Duodenal mucosa (tissue), 2 donors: Measurements from ENCODE around the gene OTOG.

Experiments
- H3K27ac ChIP-seq: one replicate; pipeline ENCODE4 v1.7.0; 2013; ENCODE audit warnings: low read depth, low read length
- H3K27me3 ChIP-seq, 2 donors: one replicate each; pipeline ENCODE4 v1.7.0; 2013; ENCODE audit warnings: low read length in 2 of 2, control low read depth in 1 of 2; ENCODE audit not compliant: insufficient read depth in 2 of 2, control insufficient read depth in 1 of 2
- H3K36me3 ChIP-seq, 2 donors: one replicate each; pipeline ENCODE4 v1.7.0; 2013; ENCODE audit warnings: low read length in 2 of 2, control low read depth in 1 of 2; ENCODE audit not compliant: insufficient read depth in 2 of 2, control insufficient read depth in 1 of 2
- H3K4me1 ChIP-seq, 2 donors: one replicate each; pipeline ENCODE4 v1.7.0; 2013; ENCODE audit warnings: low read length in 2 of 2, control low read depth in 1 of 2; ENCODE audit not compliant: insufficient read depth in 2 of 2, control insufficient read depth in 1 of 2
- H3K4me3 ChIP-seq, 2 donors: one replicate each; pipeline ENCODE4 v1.7.0; 2013; ENCODE audit warnings: low read length in 2 of 2, low read depth in 1 of 2
- H3K9ac ChIP-seq, 2 donors: one replicate each; pipeline ENCODE4 v1.7.0; 2013; ENCODE audit warnings: low read length in 2 of 2, low read depth in 1 of 2
- H3K9me3 ChIP-seq, 2 donors: one replicate each; pipeline ENCODE4 v1.7.0; 2013; ENCODE audit warnings: low read length in 2 of 2, control low read depth in 1 of 2; ENCODE audit not compliant: control insufficient read depth in 1 of 2

The OTOG gene

GRCh38 chr11:17571431-17572358 lies 24.6 kb downstream of the OTOG start:
- Histone ChIP-seq H3K4me3 (no peak overlapping the region), H3K9me3 (no peaks in the 10 kb centered on the region), H3K36me3 (no peaks in the 10 kb centered on the region), H3K27ac (no peak overlapping the region), H3K27me3 (no peaks in the 10 kb centered on the region), H3K9ac (no peak overlapping the region), H3K4me1 (no peaks in the 10 kb centered on the region)

DNA sequence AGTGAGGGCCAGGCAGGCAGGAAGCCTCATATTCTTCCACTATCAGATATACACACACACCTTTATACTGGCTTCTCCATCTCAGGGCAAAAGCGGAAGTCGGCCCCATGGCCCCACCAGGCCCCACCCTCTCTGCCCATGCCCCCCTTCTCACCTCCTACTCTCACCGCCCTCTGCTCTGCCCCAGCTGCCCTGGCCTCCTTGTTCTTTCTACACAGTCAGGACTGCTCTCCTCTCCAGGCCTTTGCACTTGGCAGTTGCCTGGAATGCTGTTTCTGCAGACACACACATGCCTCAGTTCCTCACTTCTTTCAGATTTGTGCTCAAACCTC lies 25.3 kb downstream of the OTOG start:
- H3K27ac ChIP-seq: no peak overlapping the region
- H3K9me3 ChIP-seq: no peaks in the 10 kb centered on the region
- H3K36me3 ChIP-seq: no peaks in the 10 kb centered on the region
- H3K27me3 ChIP-seq: no peaks in the 10 kb centered on the region
- H3K4me1 ChIP-seq: no peaks in the 10 kb centered on the region
- no peak overlapping the region for H3K9ac ChIP-seq
- no peak overlapping the region for H3K4me3 ChIP-seq

DNA sequence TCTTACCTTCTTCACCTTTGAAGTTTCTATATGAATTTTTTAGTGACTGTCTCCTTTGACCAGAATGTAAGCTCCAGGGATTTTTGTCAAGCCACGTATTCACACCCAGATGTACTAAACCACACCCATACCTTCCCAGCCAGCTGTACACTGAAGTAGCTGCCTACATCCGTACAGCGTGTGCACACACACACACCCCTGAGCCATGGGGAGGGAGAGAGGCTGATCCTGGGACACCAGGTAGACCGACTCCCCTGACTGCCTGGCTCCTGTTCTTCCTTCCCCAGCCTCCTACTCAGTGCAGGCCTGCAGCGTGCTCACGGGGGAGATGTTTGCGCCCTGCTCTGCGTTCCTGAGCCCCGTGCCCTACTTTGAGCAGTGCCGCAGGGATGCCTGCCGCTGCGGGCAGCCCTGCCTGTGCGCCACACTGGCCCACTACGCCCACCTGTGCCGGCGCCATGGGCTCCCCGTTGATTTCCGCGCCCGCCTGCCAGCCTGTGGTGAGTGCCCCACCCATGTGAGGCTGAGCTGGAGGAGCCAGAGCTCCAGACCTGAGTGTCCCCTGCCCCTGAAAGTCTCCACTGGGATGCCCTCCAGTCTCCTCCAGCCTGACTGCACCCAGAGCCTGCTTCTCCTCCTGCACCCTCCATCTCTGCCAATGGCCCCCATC lies 25.9 kb downstream of the OTOG start:
- Histone ChIP-seq H3K27ac (no peak overlapping the region), H3K9me3 (no peaks in the 10 kb centered on the region), H3K9ac (no peak overlapping the region), H3K4me1 (no peaks in the 10 kb centered on the region), H3K4me3 (no peak overlapping the region), H3K27me3 (no peaks in the 10 kb centered on the region), H3K36me3 (no peaks in the 10 kb centered on the region)

- no peak overlapping the region for H3K4me3 ChIP-seq
- H3K27ac ChIP-seq: no peak overlapping the region
- H3K4me1 ChIP-seq: no peaks in the 10 kb centered on the region
- no peaks in the 10 kb centered on the region for H3K9me3 ChIP-seq
- no peaks in the 10 kb centered on the region for H3K36me3 ChIP-seq
- no peak overlapping the region for H3K9ac ChIP-seq
- H3K27me3 ChIP-seq: no peaks in the 10 kb centered on the region
Observed at GRCh38 chr11:17573526-17573925, 26.5 kb downstream of the OTOG start.

DNA sequence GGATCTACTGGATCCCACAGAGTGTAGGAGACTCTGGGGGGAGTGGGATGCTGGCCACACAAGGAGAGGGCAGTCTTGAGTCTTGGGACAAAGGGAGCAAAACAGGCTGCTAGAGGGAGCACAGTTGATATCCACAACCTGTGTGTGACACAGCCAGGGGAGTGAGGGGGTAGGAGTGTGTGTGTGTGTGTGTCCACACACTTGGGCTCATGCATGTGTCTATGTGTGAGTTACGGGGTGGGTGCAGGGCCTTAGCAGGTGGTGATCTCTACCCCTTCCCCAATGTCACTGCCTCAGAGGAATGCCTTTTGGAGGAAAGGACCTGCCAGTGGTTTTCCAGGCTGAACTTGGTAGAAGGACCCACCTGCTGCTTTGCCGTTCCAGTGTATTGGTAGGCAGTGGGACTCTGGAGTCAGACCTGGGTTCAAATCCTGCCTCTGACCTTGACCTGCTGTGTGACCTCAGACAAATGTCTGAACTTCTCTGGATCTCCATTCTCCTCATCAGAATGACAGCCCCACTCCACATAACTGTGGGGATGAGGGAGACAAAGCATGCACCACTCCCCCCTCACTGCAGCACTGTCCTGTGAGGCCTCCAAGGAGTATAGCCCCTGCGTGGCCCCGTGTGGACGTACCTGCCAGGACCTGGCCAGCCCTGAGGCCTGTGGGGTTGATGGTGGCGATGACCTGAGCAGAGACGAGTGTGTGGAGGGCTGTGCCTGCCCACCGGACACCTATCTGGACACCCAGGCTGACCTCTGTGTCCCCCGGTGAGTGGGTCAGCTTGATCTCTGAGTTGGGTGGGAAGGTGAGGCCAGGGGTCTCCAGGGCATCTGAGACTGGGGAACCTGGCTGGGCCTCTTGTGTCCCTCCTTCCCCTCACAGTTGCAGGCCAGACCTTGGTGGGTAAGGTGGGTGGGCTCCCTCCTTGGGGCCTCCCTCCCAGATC lies 27.4 kb downstream of the OTOG start:
- Histone ChIP-seq H3K27me3 (no peaks in the 10 kb centered on the region), H3K4me3 (no peak overlapping the region), H3K9me3 (no peaks in the 10 kb centered on the region), H3K4me1 (no peaks in the 10 kb centered on the region), H3K9ac (no peak overlapping the region), H3K27ac (no peak overlapping the region), H3K36me3 (no peaks in the 10 kb centered on the region)

DNA sequence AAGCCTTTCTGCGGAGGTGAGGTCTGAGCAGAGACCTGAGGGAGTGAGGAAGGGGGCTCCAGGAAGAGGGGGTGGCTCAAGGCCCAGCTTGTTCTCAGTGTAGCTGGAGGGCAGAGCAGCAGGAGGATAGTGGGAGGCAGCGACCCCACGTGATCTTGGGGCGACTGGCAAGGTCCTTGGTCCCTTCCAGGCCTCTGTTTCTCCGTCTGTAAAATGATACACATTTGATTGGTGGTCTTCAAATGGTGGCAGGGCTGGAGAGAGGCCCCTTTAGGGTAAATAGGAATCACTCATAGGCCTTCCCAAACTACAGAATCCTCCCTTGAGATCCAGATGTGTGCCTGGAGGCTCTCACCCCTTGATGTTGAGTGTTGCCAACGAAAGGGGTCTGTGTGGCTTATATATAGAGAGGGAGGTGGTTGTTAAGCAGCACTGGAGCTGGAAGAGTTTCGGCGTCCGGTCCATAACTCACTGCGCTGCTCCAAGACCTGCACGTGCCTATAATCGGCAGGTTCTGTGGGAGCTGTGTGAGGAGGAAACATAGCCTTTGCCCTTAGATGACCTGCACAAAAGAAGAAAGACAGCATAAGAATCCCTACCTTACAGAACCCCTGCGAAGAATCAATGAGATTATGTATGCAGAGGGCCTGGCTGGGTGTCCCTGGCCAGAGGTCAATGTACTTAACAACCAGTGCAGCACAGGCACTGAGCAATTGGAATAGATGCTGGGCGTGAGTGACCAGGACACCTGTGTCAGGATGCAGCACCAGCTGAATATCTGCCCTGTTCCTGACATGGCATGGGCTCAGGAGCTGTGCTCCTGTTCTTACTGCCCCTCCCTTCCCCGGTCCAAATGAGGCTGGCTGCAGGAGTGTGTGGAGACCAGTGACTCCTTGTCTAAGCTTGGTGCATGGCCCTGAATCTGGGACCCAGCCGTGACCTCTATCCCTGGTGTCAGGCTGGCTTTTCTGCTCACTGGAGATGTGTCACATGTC lies 28.7 kb downstream of the OTOG start:
- H3K9ac ChIP-seq: no peak overlapping the region
- H3K27ac ChIP-seq: no peak overlapping the region
- H3K4me1 ChIP-seq: no peaks in the 10 kb centered on the region
- H3K4me3 ChIP-seq: no peak overlapping the region
- no peaks in the 10 kb centered on the region for H3K9me3 ChIP-seq
- H3K36me3 ChIP-seq: no peaks in the 10 kb centered on the region
- H3K27me3 ChIP-seq: no peaks in the 10 kb centered on the region

DNA sequence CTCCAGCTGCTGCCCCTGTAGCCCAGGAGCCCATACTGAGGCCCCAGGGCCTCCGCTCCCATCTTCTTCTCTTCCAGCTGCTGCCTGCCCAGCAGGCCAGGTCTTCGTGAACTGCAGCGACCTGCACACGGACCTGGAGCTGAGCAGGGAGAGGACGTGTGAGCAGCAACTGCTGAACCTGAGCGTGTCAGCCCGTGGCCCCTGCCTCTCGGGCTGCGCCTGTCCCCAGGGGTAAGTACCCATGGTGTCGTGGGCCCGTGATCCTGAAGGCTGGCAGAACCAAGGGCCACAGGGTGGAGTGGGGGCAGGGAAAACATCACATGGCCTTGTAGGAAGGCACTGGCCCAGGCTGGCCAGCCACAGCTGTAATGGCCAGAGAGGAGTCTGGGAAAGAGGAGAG lies 31.2 kb downstream of the OTOG start:
- H3K27ac ChIP-seq: no peak overlapping the region
- H3K9ac ChIP-seq: no peak overlapping the region
- no peaks in the 10 kb centered on the region for H3K4me1 ChIP-seq
- no peaks in the 10 kb centered on the region for H3K27me3 ChIP-seq
- H3K4me3 ChIP-seq: no peak overlapping the region
- H3K36me3 ChIP-seq: no peaks in the 10 kb centered on the region
- no peaks in the 10 kb centered on the region for H3K9me3 ChIP-seq

- Histone ChIP-seq H3K4me3 (no peak overlapping the region), H3K9ac (no peak overlapping the region), H3K27me3 (no peaks in the 10 kb centered on the region), H3K9me3 (no peaks in the 10 kb centered on the region), H3K4me1 (no peaks in the 10 kb centered on the region), H3K36me3 (no peaks in the 10 kb centered on the region), H3K27ac (no peak overlapping the region)
Observed at GRCh38 chr11:17578958-17579357, 31.9 kb downstream of the OTOG start.

DNA sequence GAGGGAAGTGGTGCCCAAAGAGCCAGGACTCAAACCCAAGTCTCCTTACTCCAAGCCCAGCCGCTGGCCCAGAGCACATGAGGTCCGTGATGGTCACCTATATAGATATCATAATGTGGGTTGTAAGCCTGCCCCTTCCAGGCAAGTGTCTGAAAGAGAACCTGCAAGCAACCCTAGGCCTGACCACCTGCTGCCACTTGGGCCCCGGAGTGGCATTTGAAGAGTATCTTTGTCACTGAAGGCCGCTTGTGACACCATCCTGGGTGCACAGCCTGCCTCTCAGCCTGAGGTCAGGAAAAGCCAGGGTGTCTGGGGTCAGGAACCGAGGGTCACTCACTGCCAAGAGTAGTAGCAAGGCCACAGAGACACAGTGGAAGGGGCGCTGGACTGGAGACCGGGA lies 32.4 kb downstream of the OTOG start:
- no peaks in the 10 kb centered on the region for H3K4me1 ChIP-seq
- H3K27ac ChIP-seq: no peak overlapping the region
- H3K9me3 ChIP-seq: no peaks in the 10 kb centered on the region
- no peaks in the 10 kb centered on the region for H3K27me3 ChIP-seq
- H3K4me3 ChIP-seq: no peak overlapping the region
- H3K36me3 ChIP-seq: no peaks in the 10 kb centered on the region
- H3K9ac ChIP-seq: no peak overlapping the region
